Measurements from ENCODE around the gene JAKMIP3.

The JAKMIP3 gene

DNA sequence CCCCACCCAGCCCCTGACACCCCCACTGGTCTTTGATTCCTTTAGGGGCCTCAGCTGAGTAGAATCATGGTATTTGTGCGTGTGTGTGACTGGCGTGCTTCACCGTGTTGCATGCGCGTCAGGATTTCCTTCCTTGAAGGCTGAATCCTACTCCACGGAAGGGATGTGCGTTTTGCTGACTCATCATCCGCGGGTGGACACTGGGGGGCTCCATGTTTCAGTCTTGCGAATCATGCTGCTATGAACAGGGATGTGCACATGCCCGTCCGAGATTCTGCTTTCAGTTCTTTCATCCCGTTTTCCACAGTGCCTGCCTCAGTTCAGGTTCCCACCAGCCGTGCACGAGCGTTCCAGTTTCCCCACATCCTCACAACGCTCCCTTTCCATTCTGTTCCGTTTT lies 20.9 kb upstream of the JAKMIP3 start:
- no peak for DNase-seq

DNA sequence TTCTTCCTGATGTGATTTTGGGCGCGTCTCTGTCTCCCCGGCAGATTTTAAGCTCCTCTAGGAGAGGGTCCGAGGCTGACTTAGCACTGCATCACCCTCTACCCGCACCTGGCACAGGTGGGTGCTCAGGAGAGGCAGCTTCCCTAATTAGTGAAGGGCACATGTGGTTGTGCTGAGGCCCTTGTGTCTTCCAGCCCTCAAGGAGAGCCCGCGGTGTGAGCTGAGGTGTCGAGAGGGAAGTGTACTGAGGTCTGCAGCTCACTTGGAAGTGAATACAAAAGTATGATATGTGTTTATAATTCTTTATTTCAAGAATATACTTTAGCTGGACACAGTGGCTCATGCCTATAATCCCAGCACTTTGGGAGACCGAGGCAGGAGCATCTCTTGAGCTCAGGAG lies 20.4 kb upstream of the JAKMIP3 start:
- no peak for DNase-seq

DNA sequence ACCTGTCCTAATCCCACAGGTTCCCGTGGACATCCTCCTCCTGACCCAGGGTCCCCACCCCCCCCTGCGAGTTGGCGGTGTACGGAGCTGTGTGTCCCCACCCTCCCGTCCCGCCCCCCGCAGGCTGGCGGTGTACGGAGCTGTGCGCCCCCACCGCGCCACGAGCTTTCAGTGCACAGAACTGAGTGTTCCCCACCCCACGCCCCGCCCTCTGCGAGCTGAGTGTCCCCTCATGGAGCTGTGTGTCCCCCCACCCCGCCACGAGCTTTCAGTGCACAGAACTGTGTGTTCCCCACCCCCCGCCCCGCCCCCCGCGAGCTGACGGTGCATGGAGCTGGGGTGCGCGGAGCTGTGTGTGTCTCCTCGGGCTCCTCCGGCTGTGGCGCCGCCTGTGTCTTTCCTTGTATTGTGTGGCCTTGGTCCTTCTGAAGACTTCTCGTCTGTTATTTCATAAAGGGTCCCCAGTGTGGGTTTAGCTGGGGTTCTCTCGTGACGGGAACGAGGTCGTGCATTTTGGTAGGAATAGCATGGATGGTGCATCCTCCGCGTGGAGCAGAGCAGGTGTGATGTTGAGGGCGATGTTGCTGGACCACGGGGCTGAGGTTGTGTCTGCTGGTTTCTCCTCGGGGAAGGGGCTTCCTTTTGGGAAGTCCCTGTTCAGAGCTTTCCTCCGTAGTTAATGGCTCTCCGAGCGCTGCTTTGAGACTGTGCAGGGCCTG lies 18.0 kb upstream of the JAKMIP3 start:
- DNase-seq: no peak

DNA sequence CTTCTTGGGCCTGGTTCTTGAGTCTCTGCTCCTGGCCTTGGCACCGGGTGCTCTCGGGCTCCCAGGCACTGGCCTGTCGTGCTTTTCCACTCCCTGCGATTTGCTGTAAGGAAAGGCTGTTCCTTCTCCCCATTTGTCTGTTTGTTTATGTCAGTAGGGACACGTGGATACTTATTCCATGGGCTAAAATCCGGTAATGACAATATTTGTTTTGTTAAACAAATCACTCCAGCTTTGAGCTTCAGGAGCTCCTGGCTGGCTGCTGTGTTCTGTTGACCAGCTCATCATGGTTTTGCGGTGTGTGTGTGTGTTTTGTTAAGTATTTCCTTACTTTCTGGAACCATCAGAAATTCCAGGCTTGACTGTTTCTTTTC lies 17.5 kb upstream of the JAKMIP3 start:
- no peak for DNase-seq

DNA sequence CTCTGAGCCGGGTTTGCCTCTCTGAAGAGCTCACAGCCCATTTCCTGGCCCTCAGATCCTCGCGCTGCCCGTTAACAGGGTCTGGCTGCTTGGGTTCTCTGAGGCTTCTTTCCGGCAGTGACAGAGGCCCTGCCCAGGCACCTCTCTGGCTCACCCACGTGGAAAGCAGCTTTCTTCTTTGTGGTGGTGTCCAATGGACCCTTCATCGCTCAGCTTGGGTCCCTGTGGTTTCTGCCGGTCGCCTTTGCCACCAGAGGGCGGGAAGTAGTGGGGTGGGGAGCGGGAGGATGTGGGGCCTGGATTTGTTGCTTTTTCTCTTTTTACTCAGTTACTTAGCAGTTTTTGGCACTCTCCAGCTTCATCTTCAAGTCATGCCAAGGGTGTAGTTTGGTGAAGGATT lies 15.6 kb upstream of the JAKMIP3 start:
- no peak for DNase-seq

DNA sequence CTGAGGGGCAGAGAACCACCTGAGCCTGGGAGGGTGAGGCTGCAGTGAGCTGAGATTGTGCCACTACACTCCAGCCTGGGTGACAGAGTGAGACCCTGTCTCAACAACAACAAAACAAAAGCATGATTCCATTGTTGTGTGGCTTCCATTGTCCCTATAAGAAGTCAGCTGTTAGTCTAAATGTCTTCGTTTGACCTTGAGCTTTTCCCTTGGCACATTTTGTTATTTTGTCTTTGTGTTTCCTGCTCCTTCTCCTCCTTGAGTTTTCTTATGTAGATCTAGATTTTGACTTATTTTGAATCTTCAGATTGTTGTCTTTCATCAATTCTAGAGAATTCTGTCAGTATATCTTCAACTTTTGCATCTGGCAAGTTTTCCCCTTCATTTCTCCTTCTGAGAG lies 13.6 kb upstream of the JAKMIP3 start:
- DNase-seq: no peak

DNA sequence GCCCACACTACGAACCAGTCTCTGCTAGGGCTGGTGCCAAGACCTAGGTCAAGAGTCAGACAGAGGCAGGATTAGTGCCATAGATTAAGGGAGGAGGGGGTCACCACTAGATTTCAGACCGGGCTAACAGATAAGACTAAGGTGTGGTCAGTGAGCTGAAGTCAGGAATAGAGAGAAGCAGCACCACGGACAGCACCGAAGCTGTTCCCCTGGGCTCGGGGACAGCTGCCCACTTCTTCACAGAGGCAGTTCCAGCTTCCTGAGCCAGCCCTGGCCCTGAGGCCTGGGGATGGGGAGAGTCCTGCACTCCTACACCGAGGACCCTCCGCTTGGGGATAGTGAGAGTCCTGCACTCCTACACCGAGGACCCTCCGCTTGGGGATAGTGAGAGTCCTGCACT lies 11.2 kb upstream of the JAKMIP3 start:
- no peak for DNase-seq

DNA sequence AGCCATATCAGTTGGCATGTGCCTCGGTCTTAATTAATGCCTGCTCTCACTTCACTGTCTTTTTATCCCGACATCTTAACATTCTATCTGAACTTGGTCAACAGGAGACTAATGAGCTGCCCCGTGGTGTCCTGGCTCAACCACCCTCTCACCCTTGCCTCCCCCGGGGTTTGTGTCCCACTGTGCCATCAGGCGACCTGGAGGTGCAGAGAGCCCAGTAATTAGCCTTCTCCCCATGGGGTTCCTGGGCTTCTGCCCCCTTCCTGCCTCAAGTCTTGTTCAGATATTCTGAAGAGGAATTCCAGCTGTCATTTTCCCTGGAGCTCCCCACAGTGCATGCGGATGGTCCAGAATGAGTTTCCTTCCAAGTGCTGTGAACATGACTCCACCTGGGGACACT lies 10.1 kb upstream of the JAKMIP3 start:
- no peak for DNase-seq

DNA sequence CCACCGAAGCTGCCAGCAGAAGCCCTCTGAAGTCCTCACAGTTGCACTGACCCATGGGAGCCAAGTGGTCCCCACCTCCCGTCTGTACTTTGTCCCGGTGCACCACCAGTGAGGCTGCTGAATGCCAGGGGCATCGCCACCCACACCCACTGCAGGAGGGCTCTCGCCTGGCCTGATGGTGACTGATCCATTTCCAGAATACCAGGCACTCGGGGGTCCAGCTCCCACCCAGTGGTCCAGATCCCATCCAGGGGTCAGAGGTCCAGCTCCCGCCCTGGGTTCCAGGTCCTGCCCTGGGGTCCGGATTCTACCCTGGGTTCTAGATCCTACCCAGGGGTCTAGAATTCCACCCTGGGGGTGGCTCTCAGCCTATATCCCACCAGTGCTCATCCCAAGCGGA lies 9.1 kb upstream of the JAKMIP3 start:
- DNase-seq: no peak

DNA sequence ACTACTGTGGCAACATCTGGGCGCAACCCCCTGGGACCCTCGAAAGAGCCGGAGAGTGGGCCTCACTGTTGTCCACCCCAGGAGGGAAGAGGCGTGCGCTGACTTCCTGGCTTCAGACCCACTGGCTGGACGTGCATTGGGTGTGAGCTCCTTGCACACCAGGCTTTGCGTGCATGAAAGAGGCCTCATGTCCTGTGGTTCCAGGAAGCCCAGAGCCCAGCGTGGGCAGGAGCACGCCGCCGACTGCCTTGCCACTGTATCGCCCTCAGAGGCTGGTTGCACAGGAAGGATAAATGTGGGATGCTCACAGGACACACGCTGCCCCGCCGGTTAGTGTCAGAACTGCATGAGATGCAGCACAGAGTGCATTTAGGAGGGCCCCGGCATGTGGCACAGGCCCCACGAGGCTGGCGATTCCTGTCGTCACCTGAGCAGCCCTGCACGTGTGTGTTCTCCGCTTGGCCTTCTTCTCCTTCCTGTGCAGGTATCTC lies 8.5 kb upstream of the JAKMIP3 start:
- no peak for DNase-seq

DNA sequence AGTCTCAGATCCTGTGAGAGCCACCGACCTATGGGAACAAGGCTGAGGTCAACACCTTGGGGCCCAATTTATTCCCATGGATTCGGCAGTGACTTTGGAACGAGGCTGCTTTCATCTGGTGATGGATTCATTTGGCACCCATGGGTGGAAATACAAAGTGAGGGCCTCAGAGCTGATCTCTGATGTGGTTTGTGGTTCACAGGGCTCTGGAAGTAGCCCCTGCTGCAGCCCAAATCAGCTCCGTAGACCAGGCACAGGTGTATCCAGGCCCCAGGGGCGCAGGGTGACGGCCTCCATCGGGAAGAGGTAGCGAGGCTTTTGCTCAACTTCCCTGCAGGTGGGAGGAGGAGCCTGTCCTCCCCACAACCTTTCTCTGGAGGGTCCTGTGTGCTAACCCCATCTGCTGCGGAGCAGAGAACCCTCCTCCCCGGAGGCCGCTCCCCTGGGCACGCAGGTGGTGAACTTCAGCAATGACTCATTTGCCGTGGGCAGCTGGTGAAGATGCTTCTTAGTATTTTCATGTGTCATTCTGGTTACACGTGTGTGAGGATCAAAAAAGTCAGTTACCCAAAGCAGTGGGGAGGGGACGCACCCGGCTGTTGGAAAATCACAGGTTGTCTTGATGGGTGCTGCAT lies 7.5 kb upstream of the JAKMIP3 start:
- DNase-seq: no peak

DNA sequence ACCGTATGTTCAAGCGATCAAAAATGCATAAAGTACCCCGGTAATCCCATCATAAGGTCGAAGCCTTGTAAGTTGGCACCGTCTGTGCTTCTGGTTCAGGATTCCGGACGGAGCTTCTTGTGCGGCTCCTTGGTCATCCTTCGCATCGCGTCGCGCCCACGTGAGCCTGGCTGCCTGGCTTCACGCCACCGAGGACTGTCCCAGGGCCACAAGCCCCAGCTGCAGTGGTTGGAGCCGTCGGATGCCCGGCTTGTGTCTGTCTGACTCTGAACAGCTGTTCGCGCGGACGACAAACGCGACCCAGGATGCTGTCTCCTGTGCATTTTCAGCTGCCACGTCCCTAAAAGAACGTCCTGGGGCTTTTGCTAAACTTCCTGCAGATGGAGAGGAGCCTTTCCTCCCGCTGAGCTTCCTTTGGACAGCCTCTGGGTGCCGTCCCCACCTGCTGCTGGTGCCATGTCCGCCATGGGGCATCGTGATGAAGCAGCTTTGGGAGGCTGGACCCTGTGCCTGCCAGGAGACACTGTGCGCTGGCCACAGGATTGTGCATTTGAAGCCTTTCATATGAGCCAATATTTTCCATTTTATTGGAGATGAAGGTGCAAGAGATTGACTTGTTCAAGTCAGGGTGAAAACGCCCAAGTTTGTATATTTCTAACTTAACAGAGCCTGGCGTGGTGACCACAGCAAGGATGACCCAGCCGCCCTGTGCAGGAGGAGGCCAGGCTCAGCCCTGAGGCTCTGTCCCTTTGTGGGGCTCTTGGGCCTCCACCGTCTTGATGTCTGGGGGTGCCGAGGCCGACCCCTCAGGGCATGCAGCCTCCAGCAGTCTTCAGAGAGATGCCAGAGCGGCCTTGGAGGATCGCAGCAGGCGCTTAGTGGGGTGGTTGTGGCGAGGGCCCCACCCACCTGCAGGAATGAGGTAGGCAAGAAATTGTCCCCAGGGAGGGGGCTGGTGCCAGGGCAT lies 6.7 kb upstream of the JAKMIP3 start:
- no peak for DNase-seq

DNA sequence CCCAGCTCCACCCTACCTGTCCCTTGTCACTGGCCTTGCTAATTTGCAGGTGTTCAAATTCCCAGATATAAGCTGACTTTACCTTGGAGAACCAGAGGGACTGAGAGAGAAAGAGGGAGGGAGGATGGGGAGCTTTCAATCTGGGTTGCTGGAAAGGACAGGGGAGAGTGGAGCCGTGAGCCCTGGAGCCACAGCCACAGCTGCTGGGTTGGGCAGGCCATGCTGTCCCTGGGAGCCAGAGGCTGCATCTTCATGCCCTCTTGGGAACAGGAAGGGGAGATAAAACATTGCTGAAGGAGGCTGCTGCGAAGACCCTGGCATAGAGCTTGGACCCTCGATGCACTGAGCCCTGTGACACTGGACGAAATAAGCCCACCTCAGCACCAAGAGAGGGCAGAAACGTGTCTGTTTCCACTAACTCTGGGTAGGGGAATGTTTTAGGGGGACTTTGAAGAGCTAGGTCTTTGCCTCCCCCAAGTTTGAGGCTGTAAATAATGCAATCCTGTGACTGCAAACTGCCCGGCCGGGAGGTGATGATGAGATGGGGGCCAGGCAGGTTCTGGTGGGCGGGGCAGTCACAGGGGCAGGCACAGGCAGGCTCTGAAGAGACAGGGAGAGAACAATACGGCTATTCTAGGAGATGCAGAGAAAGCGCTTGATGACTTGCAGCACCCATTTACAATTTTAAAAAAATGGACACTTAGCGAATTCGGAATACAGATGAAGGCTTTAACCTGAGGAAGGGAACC lies 5.8 kb upstream of the JAKMIP3 start:
- no peak for DNase-seq

DNA sequence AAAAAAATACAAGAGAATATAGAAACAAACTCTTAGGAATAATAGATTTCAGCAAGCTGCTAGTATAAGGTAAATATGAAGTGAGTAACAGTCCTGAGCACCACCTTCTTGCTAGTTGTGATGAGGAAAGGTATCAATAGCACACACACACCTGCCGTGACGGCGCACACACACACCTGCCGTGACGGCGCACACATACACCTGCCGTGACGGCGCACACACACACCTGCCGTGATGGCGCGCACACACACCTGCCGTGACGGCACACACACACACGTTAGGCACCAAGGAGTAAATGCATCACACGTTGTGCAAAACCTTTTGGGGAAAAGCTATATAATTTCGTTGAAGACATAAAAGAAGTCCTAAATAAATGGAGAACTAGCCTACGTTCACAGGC lies 4.7 kb upstream of the JAKMIP3 start:
- DNase-seq: no peak

DNA sequence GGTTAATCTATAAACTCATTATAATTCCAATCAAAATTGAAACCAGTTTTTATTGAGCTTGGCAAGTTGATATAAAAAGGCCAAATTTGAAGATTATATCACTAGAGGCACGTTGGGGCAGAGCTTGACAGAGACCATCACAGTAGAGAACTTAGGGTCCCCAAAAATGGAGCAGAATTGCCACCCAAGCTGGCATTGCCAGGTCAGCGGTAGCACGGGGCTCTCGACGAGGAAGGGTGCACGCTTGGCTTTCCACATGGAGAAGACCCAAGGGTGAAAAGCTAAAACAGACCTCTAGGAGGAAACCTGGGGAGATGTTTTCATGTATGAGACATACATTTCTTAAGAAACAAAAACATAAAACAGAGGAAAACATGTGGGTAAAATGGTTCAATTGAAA lies 4.3 kb upstream of the JAKMIP3 start:
- no peak for DNase-seq

DNA sequence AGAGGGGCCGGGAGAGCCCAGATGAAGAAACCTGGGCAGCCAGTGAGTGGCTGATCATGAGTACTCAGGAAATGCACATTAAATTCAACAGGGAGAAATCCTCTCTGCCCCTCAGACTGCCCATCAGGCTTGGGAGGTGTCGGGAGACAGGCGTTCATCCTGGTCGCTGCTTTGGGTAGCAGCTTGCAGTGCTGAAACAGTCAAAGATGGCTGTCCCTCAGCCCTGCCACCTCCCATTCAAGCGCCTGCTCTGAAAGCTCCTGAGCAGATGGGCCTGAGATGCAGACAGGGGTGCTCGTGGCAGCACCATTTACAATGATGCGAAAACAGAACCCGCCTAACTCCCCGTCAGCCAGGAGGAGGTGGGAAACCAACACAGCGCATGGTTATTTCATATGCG lies 3.6 kb upstream of the JAKMIP3 start:
- no peak for DNase-seq

DNA sequence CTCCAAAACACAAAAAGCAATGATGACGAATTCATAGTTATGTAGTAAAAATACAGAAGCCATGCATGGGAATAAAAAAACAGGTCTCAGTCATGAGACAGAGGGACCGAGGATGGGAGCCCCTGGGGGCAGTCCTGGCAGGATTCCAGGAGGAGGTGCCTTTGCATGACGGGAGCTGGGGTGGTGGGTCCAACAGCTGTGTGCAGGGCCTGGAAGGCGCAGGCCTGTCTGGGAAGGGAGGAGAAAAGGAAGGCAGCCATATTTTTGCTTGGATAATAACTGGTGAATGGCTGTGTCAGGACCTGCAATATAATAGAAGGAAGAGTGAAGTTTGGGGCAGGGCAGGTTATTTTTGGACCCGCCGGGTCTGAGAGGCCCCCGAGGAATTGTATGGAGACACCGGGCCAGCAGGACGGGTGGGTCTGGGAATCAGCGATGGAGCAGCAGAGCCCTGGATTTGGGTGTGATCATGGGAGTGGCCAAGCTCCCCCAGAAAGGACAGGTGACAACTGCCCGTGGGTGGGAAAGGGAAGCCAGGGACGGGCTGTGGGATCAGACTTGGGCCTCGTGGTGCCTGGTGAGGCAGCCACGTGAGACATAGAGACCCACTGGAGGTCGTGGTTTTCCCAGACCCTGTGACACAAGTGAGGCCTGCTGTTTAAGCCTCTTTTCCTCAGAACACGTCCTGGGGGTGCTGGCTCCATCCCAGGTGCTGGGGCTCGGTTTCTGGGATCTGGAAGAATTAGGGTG lies 2.9 kb upstream of the JAKMIP3 start:
- no peak for DNase-seq

DNA sequence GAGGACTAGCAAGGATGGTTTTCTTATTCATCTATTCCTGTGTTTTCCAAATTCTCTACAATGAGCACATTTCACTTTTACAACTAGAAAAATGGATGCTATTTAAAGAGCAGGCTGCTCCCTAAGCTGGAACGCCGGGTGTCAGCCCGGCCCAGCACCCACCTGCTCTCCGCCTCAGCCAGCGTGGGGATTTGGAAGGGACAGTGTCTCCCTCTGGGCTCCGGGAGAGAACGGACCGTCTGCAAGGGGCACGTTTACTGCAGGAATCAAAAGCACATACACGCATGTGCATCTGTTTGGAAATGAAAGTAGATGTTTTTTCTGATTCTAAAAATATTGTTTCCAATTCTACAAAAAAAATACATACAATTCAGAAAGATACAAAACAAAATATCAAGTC lies 2.3 kb upstream of the JAKMIP3 start:
- DNase-seq: no peak

DNA sequence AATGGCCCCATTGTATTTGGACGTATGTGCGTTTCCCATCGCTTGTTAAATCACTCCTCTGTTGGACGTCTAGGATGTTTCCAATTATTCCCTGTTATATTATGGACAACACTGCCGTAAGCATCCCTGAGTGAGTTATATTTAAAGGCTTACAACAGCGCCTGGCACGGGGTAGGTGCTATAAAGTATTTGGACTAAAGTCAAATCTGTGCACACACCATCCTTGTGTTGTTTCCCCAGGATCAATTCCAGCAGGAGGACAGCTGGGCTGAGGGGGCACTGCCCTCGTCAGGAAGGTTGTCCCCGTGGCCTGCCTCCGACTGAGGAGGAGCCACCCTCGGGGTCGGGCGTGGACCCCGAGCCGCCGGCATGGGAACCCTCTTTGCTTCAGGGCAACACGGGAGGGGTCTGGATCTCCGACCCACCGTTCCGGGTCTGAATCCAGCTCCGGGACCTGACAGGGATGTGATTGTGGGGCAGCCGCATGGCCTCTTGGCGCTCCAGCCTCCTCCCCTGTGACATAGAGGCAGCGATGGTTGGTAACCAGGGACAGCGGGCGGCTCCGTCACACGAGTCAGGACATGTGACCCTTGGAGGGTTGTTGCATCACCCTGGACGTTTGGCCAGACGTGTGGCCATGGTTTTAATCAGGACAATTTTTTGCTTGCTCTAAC lies 1.5 kb upstream of the JAKMIP3 start:
- no peak for DNase-seq

DNA sequence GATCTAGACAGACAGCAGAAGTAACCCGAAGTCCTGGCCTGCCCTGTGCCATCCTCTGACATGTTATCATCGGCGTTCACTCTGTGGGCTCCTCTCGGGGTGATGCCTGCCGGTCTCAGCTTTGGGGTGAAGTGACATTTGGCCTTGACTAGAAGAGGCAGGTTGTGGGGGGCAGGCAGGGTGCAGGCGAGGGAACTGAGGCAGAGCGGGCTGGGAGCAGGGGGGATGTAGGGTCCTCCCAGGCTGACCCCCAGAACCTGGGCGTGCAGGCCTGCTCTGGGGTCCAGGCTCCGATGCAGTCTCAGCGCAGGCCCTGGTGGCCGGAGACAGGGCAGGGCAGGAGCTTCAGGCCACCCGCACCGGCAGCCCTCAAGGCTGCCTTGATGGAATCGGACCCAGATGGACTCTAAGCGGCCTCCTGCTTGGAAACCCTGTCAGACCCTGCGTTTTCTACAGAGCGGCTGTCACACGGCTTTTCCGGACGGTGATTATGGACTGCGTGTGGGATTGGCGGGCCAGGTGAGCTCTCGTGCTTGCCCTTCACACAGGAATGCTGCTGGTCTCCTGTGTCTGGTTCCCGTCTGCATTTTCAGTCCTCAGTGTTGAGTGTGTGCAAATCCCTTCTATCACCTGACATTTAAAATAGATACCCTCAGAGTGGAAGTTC lies 842 bp upstream of the JAKMIP3 start:
- DNase-seq: no peak

DNA sequence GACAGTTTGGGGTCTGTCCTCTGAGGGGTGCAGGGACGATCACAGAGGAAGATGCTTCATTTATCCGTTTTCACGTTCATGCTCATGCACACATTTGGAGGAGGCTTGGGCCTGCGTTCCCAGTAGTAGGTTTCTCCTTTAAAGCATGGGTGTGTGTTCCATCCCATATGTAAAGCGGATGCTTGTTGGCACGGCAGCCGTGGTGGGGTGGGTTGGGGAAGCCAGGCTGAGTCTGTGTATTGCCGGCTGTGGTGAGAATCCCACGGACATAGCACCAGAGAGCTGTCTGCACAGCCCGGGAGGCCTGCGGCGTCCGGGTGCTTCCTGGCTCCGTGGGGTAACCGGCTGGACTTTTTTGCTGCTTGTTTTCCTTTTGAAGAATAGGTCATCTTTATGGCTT lies 440 bp downstream of the JAKMIP3 start:
- DNase-seq: no peak
